Endothelial cell of umbilical vein (primary cell): ENCODE data around the gene STRIP2. TPM values are rescaled to one million over a fixed set of nuclear protein-coding genes. Genes with fewer than 3 reads are reported as not detected.
"Not testable (repeated sequence)": the region's sequence is repeated elsewhere in the genome, so short reads cannot be mapped to it uniquely, and the experiment has no call there.

ENCODE experiments used
- BruUV-seq: library from RNA; stranded (reverse); fragments of 400-500 nt; replicated peaks from 2 replicates; lab custom pipeline; 2021; lab: Mats Ljungman, UMichigan
- CTCF ChIA-PET: fragments of 300-600, 350-600 bp; sonication (Branson Sonifier 250); formaldehyde crosslinking; loops from one replicate; lab custom pipeline; 2021; ENCODE audit warnings: antibody characterized with exemption, inconsistent platforms; lab: Charles Lee
- POLR2A ChIA-PET: fragments of 300-600, 350-600 bp; sonication (Branson Sonifier 250); formaldehyde crosslinking; loops from one replicate; lab custom pipeline; 2021; ENCODE audit warnings: antibody characterized with exemption, inconsistent platforms; lab: Charles Lee
- DNase-seq: peaks from one replicate; pipeline ENCODE4 v3.0.0-alpha.2; 2011; ENCODE audit warnings: low read depth, low spot score
- FAIRE-seq: peaks from 2 replicates; lab custom pipeline; 2011; peaks lifted over from hg19 to GRCh38; lab: Jason Lieb, UNC
- H2AFZ ChIP-seq: 2 replicates; pipeline ENCODE4 v1.6.0; 2012; ENCODE audit warnings: low read depth, low read length, control low read depth, inconsistent platforms
- H3K27ac ChIP-seq: 2 replicates; pipeline ENCODE4 v1.5.1; 2011; ENCODE audit warnings: low read depth, mild to moderate bottlenecking, control low read depth, low read length, moderate library complexity; ENCODE audit not compliant: insufficient read depth
- H3K27me3 ChIP-seq, 2 experiments: 2 replicates each; pipeline versions ENCODE4 v1.6.0 to v1.6.1; 2011; ENCODE audit warnings: low read length in 2 of 2, mixed read lengths in 1 of 2; ENCODE audit not compliant: control insufficient read depth in 2 of 2, insufficient read depth in 2 of 2
- H3K36me3 ChIP-seq, 2 experiments: 2 replicates in 1 of 2; 3 replicates in 1 of 2; pipeline ENCODE4 v1.5.1; 2011; ENCODE audit warnings: low read length in 2 of 2, mild to moderate bottlenecking in 1 of 2, moderate library complexity in 1 of 2; ENCODE audit not compliant: control insufficient read depth in 2 of 2, insufficient read depth in 2 of 2; ENCODE audit errors: extremely low read depth in 1 of 2
- H3K4me1 ChIP-seq: 3 replicates; pipeline ENCODE4 v1.5.1; 2011; ENCODE audit warnings: mild to moderate bottlenecking, low read length; ENCODE audit not compliant: control insufficient read depth, insufficient read depth; ENCODE audit errors: extremely low read depth
- H3K4me2 ChIP-seq: 2 replicates; pipeline ENCODE4 v1.6.1; 2011; ENCODE audit warnings: low read length, control low read depth, mixed read lengths; ENCODE audit not compliant: insufficient read depth
- H3K4me3 ChIP-seq, 3 experiments: fragments of 200-600 bp in 1 of 3; sonication (generic), shearing (Covaris generic) in 1 of 3; replicated peaks in 1 of 3; 2 replicates each; pipeline ENCODE4 v1.5.1; 2011 to 2016; ENCODE audit warnings: control low read depth in 3 of 3, low read length in 3 of 3, mild to moderate bottlenecking in 2 of 3, inconsistent platforms in 1 of 3, low read depth in 1 of 3, moderate library complexity in 1 of 3; ENCODE audit not compliant: insufficient read depth in 1 of 3
- H3K79me2 ChIP-seq: 2 replicates; pipeline ENCODE4 v1.6.0; 2012; ENCODE audit warnings: low read length, inconsistent platforms; ENCODE audit not compliant: control insufficient read depth, insufficient read depth
- H3K9ac ChIP-seq: replicated peaks from 2 replicates; pipeline ENCODE3; 2011; ENCODE audit warnings: low read length, control low read depth; ENCODE audit not compliant: insufficient read depth; ENCODE audit errors: extremely low read depth
- H3K9me1 ChIP-seq: replicated peaks from 3 replicates; pipeline ENCODE4 v1.6.0; 2011; ENCODE audit warnings: mild to moderate bottlenecking, low read length; ENCODE audit not compliant: control insufficient read depth, insufficient read depth; ENCODE audit errors: extremely low read depth
- H3K9me3 ChIP-seq: replicated peaks from 2 replicates; pipeline ENCODE4 v1.5.1; 2012; ENCODE audit warnings: low read length, inconsistent platforms; ENCODE audit not compliant: control insufficient read depth, insufficient read depth
- H4K20me1 ChIP-seq: replicated peaks from 2 replicates; pipeline ENCODE3; 2011; ENCODE audit warnings: mild to moderate bottlenecking, low read length; ENCODE audit not compliant: control insufficient read depth, insufficient read depth; ENCODE audit errors: extremely low read depth
- CTCF ChIP-seq, 2 donors: IDR thresholded peaks; 1 replicate in 1 of 2; 2 replicates in 1 of 2; pipeline ENCODE4 v1.5.1; 2011; ENCODE audit warnings: low read length in 2 of 2, mild to moderate bottlenecking in 2 of 2, moderate library complexity in 2 of 2, control low read depth in 1 of 2, inconsistent platforms in 1 of 2, low read depth in 1 of 2; ENCODE audit not compliant: insufficient read depth in 1 of 2; ENCODE audit errors: extremely low read depth in 1 of 2
- EZH2 ChIP-seq: IDR thresholded peaks from 2 replicates; pipeline ENCODE4 v1.6.1; 2012; ENCODE audit warnings: borderline replicate concordance, low read depth, mild to moderate bottlenecking, moderate library complexity, low read length, inconsistent platforms; ENCODE audit not compliant: severe bottlenecking
- FOS ChIP-seq: IDR thresholded peaks from 2 replicates; pipeline ENCODE4 v1.6.1; 2011; ENCODE audit warnings: mild to moderate bottlenecking, low read length, moderate library complexity, borderline replicate concordance; ENCODE audit not compliant: insufficient read depth
- GATA2 ChIP-seq: IDR thresholded peaks from 2 replicates; pipeline ENCODE4 v1.7.0; 2011; ENCODE audit warnings: low read depth, mild to moderate bottlenecking, moderate library complexity, mixed read lengths, low read length; ENCODE audit not compliant: insufficient read length, insufficient read depth
- JUN ChIP-seq: IDR thresholded peaks from 2 replicates; pipeline ENCODE4 v1.6.1; 2011; ENCODE audit warnings: borderline replicate concordance, low read depth; ENCODE audit not compliant: insufficient read length, insufficient read depth
- MAX ChIP-seq: IDR thresholded peaks from 2 replicates; pipeline ENCODE4 v1.6.1; 2011; ENCODE audit not compliant: insufficient read depth, insufficient read length
- MYC ChIP-seq: IDR thresholded peaks from one replicate; pipeline ENCODE4 v1.6.1; 2011; ENCODE audit warnings: mild to moderate bottlenecking, low read depth, low read length
- POLR2A ChIP-seq: IDR thresholded peaks from 2 replicates; pipeline ENCODE4 v1.6.1; 2012; ENCODE audit warnings: low read depth, mild to moderate bottlenecking, control low read depth, low read length
- POLR2AphosphoS5 ChIP-seq: IDR thresholded peaks from 2 replicates; pipeline ENCODE4 v1.6.1; 2012; ENCODE audit warnings: low read depth, mild to moderate bottlenecking, control low read depth, low read length, moderate library complexity; ENCODE audit not compliant: insufficient read depth
- dilution Hi-C: fragments of 300-500 bp; cut with MboI; formaldehyde crosslinking; loops from one replicate; pipeline ENCODE4 v1.15.0; 2019; ENCODE audit warnings: low sequenced_read_pairs; ENCODE audit not compliant: extremely low pct_ligation_motif_present
- intact Hi-C: fragments of 100-400 bp; cut with micrococcal nuclease; formaldehyde crosslinking; loops from one replicate; pipeline ENCODE4 v1.10.0; 2022
- polyA plus RNA-seq, 4 experiments: library from polyadenylated mRNA; depleted of rRNA in 3 of 4; stranded (reverse) in 3 of 4; unstranded in 1 of 4; fragments of >200 nt; gene quantifications; 2 replicates each; pipeline versions ENCODE4 v1.2.1 to v1.2.3, GENCODE V29; 2011 to 2012; ENCODE audit warnings: missing spikeins in 1 of 4
- total RNA-seq: library from RNA; stranded (reverse); gene quantifications from 2 replicates; pipeline ENCODE4 v1.2.3, GENCODE V29; 2021

Gene STRIP2
- total and polyA plus RNA-seq, 2 donors (not counting 3 experiments of a cell fraction or from before 2014, with no cell fraction given), result 3.4 to 10.0 TPM

- peaks cover 12% of the 10 kb centered on the region for H3K4me1 ChIP-seq
- H3K27me3 ChIP-seq, result no peaks in the 10 kb centered on the region
- TF ChIP-seq CTCF (IDR thresholded peaks at IDR 0.05; ENCODE audit: extremely low read depth in 1 of 2, insufficient read depth in 1 of 2, low read depth in 1 of 2, low read length in 2 of 2), result no peak
- no peak for TF ChIP-seq JUN
- no peak for TF ChIP-seq MYC
- TF ChIP-seq FOS, result no peak
- no peak for TF ChIP-seq POLR2A
- no peak for TF ChIP-seq EZH2
- no peak for TF ChIP-seq MAX
- no peak for TF ChIP-seq POLR2AphosphoS5
- no peak for TF ChIP-seq GATA2
- no peaks in the 10 kb centered on the region for H3K9me1 ChIP-seq
- DNase-seq (no peak), FAIRE-seq (no peak)
- dilution Hi-C loops (no loop called here), intact Hi-C loops (no loop called here)
- no peaks in the 10 kb centered on the region for H3K79me2 ChIP-seq
- ChIA-PET CTCF (interaction anchor here (0.8 to 1.2 kb wide), 8 partner anchors 8 to 225 kb away, joined by 3 to 5 read pairs (median 3); no protein-coding TSS in a partner anchor), POLR2A (no interaction called here)
- no peak overlapping the region for H3K4me2 ChIP-seq
- H3K36me3 ChIP-seq, result no peaks in the 10 kb centered on the region
- no TSS peak for BruUV-seq
- H2AFZ ChIP-seq, result no peak overlapping the region
- no peaks in the 10 kb centered on the region for H3K9me3 ChIP-seq
- H3K9ac ChIP-seq, result no peak overlapping the region
- H3K27ac ChIP-seq, result no peak overlapping the region
- H4K20me1 ChIP-seq, result no peaks in the 10 kb centered on the region
- no peak overlapping the region for H3K4me3 ChIP-seq
These were observed 9.4 kb downstream of the STRIP2 start for GRCh38 chr7:129443612-129444011.

GRCh38 chr7:129444776-129445175 is 10.5 kb downstream of the STRIP2 start:
- H3K9ac ChIP-seq, FAIRE-seq, CTCF ChIA-PET: not testable (repeated sequence)

GRCh38 chr7:129446925-129447324 is 12.7 kb downstream of the STRIP2 start:
- H3K4me3 ChIP-seq, POLR2A ChIA-PET, H3K36me3 ChIP-seq, H3K27me3 ChIP-seq, H3K9ac ChIP-seq, H3K79me2 ChIP-seq, FAIRE-seq, dilution Hi-C loops, H4K20me1 ChIP-seq, H3K4me1 ChIP-seq, DNase-seq, intact Hi-C loops, H3K4me2 ChIP-seq, BruUV-seq, H2AFZ ChIP-seq, H3K9me3 ChIP-seq, H3K9me1 ChIP-seq, H3K27ac ChIP-seq: not testable (repeated sequence)
- CTCF ChIA-PET, result interaction anchor here (1.5 kb wide), 1 partner anchor 71 kb away, joined by 4 read pairs; no protein-coding TSS in a partner anchor

More at GRCh38 chr7:129444776-129445175, 10.5 kb downstream of the STRIP2 start:
- BruUV-seq, H3K4me2 ChIP-seq, H3K9me3 ChIP-seq, H3K4me3 ChIP-seq, H2AFZ ChIP-seq, H3K27me3 ChIP-seq, H4K20me1 ChIP-seq, DNase-seq, H3K4me1 ChIP-seq, intact Hi-C loops, H3K27ac ChIP-seq, H3K79me2 ChIP-seq, dilution Hi-C loops, H3K36me3 ChIP-seq, H3K9me1 ChIP-seq, POLR2A ChIA-PET: not testable (repeated sequence)
